Measurements from ENCODE around the gene SSPN.
"Not testable (repeated sequence)": the region's sequence is repeated elsewhere in the genome, so short reads cannot be mapped to it uniquely, and the experiment has no call there.

Gene SSPN

DNA sequence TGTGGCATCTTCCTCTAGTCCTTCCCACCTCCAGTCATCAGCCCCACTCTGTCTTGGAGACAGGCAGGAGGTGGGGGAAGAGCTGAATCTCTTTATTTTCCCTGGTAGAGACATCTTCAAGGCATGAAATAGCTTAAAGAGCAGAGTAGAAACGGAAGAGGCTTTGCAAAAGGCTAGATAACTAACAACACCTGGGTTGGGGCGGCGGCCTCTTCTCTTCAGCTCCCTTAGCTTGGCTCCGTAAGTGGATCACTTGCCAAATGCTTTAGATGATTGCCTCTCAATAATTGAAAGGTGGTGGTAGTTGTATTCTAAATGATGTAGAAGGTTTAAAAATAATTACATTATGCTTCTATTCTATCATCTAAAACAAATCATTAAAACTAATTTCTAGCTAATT lies 36.1 kb downstream of the SSPN start:
- DNase-seq = no peak

DNA sequence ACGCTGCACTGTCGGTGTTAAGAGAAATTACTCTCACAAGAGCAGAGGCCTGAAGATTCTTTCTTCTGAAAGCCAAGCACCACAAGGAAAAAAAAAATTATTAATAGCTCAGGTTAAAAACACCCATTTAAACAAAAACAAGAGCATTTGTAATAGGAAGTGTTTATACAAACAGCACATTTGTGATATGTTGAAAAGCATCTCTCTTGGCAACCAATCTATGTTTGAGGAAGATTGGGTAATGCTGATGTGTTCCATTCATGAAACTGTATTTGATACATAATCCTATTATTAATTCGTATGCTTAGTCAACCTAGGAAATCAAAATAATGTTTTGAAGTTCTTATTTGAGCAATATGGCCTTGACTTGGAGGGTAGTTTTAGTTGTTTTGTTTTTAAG lies 36.5 kb downstream of the SSPN start:
- DNase-seq = no peak

DNA sequence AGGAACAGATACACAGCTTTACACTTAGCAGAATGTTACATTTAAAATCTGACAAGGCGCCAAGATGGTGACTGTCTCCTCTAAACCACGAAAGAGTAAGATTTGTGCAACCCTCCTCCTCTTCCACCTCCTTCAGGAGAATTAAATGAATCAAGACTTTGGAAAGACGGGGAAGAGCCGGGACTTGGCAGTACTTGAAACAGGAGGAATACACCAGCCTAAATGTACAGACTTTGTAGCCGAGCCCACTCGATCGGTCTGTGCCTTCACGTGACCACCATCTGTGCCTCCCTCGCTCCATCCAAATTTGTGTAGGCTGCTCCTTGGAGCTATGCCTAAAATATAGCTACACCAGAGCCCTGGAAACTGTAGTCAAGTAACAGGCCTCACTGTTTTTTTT lies 38.3 kb downstream of the SSPN start:
- no peak for DNase-seq

DNA sequence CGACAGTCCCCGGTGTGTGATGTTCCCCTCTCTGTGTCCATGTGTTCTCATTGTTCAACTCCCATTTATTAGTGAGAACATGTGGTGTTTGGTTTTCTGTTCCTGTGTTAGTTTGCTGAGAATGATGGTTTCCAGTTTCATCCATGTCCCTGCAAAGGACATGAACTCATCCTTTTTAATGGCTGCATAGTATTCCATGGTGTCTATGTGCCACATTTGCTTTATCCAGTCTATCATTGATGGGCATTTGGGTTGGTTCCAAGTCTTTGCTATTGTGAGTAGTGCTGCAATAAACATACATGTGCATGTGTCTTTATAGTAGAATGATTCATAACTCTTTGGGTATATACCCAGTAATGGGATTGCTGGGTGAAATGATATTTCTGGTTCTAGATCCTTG lies 40.1 kb downstream of the SSPN start:
- not testable (repeated sequence) for DNase-seq

DNA sequence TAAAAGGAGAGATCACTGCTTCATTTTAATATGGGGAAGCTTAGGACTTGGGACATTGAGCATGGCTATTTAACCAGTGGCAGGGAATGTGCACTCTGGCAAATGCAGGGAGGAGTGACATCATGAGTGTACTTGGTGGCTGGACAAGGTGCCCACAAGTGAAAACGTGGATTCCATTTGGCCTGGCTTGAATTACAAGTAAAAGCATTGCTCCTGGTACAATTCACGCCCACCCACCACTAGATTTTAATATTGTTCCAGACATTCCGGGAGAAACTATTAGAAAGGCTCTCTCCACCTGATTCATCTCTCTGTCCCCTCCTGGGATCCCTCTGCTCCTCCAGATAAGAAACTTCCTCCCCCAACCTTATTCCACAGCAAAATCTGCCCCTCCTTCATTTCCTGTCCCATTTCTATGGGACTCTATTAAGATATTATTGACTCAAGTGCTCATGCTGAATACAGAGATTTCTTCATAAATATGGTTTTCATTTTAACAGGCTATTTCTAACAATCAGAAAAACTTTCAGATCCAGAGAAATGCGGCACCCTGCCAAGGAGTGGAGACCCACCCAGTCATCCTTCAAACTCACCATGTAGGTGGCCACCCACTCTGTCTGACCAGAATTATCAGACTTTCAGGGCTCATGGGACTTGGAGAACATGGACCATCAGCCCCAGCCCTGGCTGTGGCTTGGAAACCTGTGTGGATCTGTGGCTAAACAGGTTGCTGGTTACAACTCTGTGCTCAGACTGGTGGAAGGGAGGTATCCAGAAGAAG lies 43.2 kb downstream of the SSPN start:
- no peak for DNase-seq

DNA sequence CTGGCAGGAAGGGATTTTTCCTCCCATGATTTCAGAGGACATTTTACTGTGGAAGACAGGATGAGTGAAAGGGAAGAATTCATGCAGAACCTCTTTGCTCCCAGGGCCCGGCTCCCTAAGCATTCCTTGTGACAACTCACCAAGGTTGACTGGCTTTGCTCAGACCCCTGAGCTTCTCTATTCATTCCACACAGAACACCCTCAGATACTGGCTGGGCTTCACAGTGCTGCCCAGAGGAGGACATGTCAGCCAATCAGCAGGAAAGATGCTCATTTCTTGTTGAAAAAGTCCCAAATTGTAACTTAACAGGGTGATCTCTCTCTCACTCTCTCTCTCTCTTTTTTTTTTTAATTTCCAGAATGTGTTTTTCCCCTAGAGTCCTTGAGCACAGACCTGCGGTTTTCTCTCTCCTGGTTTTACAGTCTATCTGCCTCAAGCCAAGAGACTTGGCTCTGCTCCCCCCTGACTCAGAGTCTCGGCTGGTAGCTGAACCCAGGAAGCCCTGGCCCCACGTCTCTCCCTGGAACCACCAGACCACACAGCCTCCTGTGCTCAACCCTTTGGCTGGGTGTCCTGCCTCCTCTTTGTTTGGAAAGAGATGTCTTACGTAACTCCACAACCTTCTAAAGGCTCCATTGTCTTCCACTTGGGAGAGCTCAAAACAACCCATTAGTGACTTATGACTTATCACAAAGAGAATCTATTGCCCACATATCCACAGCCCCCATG lies 43.9 kb downstream of the SSPN start:
- peak; percentile 74 for DNase-seq

DNA sequence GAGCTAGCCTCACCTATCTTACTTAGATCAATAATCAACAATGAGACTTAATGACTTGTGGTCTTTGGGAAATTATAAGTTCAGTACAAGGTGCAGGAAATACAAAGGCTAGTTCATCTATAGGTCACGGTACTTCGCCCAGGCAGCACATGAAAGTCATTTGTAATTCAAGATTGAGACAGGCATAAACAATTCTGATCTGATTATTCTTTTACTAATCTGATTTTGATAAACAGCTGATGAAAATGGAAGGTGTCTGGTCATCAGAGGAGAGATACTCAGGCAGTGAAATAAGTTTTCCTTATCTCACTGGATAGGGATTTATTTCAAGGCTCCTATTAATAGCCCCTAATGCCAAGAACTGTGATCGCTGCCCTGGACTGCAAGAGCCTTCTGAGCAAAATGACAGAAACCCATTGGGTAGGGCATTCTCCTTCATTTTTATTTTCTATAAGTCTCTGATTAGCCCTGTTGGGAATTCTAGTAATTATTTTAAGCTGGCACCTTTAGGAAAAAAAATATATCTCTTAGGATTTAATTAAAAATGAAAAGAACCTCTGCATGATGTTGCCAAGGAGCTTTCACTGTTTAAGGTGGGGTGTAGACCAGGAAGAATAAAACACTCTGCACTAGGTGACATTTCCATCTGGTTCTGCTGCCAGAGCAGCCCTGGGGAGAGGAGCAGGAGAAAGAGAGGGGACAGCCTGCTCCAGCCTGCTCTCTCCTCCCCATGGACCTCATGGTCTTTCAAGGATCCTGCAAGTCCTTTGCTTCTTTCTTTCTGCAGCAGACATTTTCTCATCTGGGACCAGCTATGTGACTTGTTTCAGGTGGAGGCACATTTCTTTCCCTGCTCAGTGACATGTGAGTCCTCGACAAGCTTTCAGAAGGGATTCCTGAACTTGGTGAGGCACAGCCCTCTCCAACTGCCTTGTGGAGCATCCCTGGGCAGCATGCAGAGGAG lies 44.8 kb downstream of the SSPN start:
- no peak for DNase-seq

DNA sequence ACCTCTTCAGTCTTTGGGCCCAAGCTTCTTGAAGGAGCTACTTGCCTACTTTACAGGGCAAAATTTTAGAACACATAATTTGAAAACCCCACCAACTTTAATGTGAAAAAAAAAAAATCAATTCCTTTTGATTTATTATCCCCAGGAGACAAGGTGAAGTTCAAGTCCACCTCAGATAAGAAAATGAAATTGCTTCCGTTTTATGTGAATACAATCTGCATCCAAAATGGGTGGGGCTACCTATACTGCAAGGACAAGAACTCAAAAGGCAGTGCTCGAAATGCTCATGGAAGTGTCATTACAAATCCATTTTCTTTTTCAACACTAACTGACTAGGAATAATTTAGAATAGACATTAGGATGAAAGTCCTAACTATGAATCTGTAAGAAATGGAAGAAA lies 45.7 kb downstream of the SSPN start:
- no peak for DNase-seq

DNA sequence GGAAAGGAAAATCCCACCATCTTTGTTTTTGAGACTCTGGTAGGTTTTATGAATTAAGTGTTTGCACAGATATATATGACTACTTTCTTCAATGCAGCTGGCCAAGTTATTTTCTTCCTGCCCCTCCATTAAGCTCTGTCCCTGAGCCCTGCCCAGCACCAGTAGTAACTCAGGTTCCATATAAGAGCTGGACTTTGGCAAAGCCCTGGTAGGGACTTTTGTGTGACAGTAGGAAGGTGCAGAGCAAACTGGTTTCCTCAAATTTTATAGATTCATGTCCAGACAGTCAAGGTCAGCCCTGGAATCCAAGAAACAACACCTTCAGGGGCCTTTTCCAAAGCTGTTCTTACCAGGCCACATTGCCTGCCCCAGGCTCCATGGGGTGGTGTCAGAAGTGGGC lies 47.3 kb downstream of the SSPN start:
- DNase-seq = no peak

DNA sequence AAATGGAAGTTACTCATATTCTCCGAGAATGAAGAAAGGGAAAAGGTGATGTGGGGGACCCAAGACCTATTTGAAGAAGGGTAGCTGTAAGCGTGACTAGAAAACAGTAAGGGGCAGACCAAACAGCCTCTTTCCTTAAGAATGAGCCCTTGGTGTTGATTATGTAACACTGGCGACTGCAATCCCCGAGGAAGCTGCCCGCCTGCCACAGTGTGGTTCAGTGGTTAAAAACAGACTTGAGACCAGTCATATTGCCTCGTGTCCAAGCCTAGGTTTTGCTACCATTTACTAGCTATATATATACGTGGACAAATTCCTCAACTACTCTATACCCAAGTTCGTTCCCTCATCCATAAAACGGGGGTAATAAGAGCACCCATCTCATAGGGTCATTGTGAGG lies 49.1 kb downstream of the SSPN start:
- peak; percentile 92 for DNase-seq

DNA sequence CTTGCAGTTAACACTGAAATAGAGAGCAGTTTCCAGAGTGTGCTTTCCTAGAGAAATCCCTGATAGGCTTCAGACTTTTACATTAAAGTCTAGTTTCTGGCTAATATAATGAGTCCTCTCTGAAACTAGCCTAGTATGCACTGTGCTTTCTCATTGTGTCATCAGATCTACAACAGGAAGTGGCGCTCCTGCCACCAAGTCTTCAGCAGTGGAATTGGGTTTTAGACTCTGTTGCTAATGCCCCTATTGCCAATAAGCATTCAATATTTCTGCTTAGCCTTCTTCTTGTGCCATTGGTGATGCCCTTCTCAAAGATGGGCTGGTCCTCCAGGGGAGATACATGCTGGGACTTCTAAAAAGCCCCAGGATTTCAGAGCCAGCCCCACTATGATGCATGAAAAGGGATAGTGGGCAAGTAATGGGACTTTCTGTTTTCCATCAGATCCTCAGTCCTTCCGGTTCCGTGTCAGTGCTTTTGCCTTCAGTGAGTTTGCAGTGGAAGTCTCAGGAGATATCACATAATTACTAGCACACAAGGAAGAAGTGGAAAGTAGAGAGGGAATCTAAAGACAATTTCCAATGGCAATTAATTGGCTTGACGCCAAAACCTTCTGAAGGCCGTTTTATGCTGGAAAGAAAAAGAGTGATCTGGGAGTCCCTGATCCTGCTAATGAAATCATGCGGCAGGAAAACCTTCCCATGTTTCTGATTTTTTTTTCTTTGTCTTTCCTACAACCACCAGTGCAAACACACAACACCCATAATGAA lies 50.0 kb downstream of the SSPN start:
- DNase-seq = peak; percentile 68

DNA sequence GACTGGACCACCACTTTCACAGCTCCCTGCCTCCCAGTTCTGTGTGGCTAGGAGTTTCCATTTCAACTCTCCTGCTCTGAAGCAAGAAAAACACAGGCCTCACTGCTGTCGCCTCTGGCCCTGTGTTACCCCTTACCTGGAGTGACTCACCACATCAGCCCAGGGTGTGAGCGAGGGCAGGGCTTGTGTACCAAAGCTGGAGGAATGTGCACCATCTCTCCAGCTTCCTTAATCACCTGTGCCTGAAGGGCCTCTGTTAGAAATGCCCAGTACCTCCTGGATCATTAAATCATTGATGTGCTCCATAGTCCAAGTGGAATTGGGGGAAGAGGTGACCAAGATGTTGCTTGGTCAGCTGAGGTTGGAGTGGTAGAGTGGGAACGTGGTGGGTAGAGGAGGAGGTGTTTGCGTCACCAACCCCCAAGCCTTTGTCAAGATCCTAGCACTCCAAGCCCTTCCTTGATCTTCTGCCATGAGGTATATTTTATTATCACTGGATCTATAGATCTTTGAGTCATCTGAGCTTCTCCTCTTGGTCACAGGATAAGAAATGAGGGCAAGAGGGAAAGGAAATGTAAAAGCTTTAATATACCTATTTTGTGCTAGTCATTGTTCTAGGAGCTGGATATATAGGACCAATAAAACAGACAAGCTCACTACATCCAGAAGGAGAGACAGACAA lies 51.3 kb downstream of the SSPN start:
- DNase-seq = peak; percentile 21

DNA sequence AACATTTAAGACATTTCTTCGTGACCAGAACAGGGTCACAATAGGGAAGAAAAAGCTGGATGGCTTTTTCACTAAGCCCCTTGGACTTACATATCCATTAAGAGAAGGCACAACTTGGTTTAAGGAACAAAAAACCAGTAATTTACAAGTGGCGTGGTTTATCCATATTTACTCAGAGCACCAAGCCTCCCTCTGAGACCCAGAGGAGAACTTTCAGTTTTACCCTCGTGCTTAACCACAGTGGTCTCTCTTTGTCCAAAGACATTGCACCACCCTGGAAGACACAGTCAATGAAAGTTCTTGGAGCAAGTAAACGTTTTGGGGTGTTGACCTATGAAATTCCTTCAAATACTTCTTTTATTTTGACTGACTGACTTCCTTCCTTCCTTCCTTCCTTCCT lies 52.5 kb downstream of the SSPN start:
- peak; percentile 89 for DNase-seq

DNA sequence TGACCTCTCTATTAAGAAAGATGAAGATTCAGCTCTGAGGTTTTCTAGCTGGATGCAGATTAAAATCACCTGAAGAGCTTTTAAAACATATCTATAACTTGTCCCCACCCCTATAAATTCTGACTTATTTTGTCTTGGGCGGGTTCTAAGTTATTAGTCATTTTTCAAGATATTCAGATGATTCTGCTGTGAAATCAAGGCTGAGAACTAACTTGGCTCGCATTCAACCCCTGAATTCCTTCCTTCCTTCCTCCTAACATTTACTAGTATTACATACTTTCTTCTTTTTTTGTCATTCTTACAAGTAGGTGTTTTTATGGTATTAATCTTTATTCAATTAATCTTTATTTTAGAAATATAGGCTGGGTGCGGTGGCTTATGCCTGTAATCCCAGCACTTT lies 55.4 kb downstream of the SSPN start:
- DNase-seq = no peak

DNA sequence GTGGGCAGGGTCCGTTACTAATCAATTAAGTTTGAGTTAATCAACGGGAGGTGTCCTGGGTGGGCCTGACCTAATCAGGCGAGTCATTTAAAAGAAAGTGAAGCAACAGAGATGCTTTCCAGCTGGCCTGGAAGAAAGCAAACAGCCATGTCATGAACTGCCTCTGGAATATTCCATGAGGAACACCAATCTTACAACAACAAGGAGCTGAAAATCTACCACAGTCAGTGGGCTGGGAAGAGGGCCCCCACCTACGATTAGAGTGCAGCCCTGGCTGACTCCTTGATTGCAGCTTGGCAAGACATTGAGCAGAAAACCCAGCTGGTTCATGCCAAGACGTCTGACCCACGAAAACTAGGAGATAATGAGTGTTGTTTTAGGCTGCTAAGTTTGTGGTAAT lies 56.2 kb downstream of the SSPN start:
- no peak for DNase-seq

DNA sequence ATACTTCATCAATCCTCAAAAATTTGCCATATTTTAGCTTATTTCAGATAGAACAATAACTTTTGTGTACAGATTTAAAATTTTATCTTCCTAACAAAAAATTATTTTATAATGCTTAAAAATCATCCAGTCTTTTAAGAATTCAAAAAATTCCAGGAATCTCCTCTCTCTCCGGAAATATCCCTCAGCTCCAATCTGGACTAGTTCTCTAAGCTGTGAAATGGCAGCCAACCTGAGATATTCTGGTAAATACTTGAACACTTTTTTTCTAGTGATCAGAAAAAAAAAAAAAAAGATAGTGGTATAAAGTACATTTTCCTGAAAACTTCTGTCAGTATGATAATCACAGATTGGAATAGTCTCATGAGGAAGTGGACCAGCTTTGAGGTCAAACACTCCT lies 57.6 kb downstream of the SSPN start:
- DNase-seq = peak; percentile 11

DNA sequence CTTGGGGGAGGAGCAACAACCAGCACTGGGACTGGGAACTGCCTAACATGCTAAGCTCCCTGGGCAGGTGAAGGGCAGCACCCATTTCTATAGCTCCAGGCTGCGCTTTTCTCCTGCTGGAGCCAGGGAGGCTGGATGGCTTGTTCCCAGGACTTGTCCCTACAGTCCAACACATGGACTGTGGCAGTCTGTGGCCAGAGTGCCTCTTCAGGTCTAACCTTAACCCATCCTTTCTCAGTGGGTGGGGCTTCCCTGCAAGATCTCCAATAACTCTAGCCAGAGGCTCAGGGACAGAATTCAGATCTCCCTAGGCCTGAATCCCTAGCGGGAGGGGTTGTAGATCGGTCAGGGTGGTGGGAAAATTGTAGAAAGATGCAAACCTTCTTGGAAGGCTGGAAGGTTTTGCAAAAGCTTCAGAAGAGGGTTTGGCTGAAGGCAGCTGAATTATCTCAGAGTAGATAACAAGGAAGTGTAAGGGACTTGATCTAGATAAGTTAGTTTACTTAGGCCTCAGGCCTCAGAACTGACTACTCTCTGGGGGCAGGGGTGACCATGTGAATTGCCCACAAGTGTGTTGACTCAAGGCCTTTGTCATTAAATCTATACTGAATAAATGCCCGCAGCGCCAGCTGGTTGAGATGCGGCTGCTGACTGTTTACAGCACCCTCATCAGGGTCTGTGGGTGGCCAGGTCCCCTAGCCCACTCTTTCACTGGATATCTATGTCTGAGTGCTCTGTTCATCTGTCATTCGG lies 60.7 kb downstream of the SSPN start:
- DNase-seq = no peak

DNA sequence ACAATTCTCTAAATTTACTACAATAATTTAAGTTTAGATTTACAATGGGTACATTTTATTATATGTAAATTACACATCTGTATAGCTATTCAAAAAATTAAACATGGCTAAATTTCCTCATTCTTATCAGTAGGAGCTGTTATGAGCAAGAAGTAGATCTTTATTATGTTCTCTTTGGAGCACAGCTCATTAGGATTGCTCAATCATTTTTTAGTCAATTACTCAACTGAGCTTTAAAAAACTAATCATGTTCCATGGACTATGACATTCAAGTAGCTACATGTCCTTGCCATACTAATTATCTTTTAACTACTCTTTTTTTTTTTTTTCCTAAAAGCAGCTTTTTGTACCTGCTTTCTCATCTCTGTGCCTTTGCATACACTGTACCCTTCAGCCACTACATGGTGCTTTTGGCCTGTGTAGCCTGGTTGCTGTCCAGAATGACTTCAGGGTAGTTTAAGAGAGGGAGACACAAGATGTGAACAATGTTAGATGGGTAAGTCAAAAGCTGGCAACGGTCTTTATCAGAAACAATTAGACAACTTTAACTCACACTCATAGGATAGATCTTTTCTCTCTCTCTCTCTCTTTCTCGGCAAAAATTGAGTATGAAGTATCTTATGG lies 69.0 kb downstream of the SSPN start:
- DNase-seq = peak; percentile 50

DNA sequence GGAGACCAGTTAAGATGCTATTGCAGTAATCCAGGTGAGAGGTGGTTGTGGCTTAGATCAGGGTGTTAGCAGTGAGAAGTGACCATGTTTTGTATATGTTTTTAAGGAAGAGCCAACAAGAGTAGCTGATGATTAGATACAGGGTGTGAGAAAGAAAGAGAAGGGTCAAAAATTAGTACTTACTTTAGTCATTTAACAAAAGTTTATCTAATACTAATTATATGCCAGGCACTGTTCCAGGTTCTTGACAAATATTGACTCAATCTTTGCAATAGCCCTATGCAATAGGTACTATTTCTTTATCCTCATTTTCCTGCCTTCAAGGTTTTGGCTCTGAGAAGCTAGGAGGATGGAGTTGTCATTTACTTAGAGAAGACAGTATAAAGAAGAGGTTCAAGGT lies 70.2 kb downstream of the SSPN start:
- DNase-seq = no peak

DNA sequence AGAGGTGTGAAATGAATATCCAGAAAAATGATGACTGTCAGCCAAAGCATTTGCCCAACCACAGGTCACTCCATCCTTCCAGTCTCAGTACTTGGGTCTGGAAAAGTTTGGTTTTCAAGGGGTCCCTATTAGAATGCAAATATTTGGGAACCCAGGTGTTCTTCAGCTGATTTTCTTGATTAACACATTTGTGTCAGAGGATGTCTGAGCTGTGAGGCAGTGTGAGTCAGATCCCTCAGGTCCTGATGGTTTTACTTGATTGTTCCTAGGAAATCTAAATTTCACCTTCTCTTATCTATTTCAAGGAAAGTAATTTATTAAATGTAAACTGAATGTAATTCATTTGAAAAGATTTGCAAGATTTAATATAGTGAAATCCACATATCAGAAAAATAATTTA lies 71.5 kb downstream of the SSPN start:
- no peak for DNase-seq
